T-cell (primary cell): ENCODE data around the gene OR6X1. TPM values are rescaled to one million over a fixed set of nuclear protein-coding genes. Genes with fewer than 3 reads are reported as not detected.
"Not testable (repeated sequence)": the region's sequence is repeated elsewhere in the genome, so short reads cannot be mapped to it uniquely, and the experiment has no call there.

ENCODE experiments used
- ATAC-seq, 4 experiments: fragments of 200-7000 bp in 3 of 4; fragments of 150-1000 bp in 1 of 4; cut with Tn5 transposase; replicated peaks in 1 of 4; 1 replicate in 3 of 4; 2 replicates in 1 of 4; pipeline ENCODE4 v1.10.0; 2021; ENCODE audit warnings: moderate library complexity in 3 of 4, mild to moderate bottlenecking in 2 of 4, moderate number of reproducible peaks in 1 of 4
- CTCF ChIA-PET, 2 donors: fragments of 300-600 bp; sonication (Branson Sonifier 250); formaldehyde crosslinking; loops; one replicate each; lab custom pipeline; 2022; ENCODE audit warnings: antibody characterized with exemption in 2 of 2; lab: Charles Lee
- POLR2A ChIA-PET, 2 donors: fragments of 300-600 bp; sonication (Branson Sonifier 250); formaldehyde crosslinking; loops; one replicate each; lab custom pipeline; 2022; ENCODE audit warnings: antibody characterized with exemption in 2 of 2; lab: Charles Lee
- DNase-seq, 35 experiments: peaks; one replicate each; pipeline versions ENCODE4 v3.0.0 to v3.0.0-alpha.2; 2013 to 2023
- H3K27ac ChIP-seq: one replicate; pipeline ENCODE4 v1.5.1; 2013; ENCODE audit warnings: low read length
- H3K27me3 ChIP-seq, 2 experiments: replicated peaks in 1 of 2; 1 replicate in 1 of 2; 2 replicates in 1 of 2; pipeline versions ENCODE4 v1.6.1 to v1.7.0; 2013; ENCODE audit warnings: low read length in 1 of 2, mixed read lengths in 1 of 2; ENCODE audit not compliant: control insufficient read depth in 2 of 2, insufficient read depth in 2 of 2; ENCODE audit errors: extremely low read depth in 1 of 2
- H3K36me3 ChIP-seq, 2 donors: 1 replicate in 1 of 2; 2 replicates in 1 of 2; pipeline versions ENCODE4 v1.6.1 to v1.7.0; 2013; ENCODE audit warnings: low read length in 1 of 2; ENCODE audit not compliant: control insufficient read depth in 2 of 2, insufficient read depth in 1 of 2; ENCODE audit errors: extremely low read depth in 1 of 2
- H3K4me1 ChIP-seq, 2 experiments: 1 replicate in 1 of 2; 2 replicates in 1 of 2; pipeline versions ENCODE4 v1.6.1 to v1.7.0; 2013; ENCODE audit warnings: low read length in 2 of 2, mixed read lengths in 1 of 2; ENCODE audit not compliant: insufficient read depth in 2 of 2, control insufficient read depth in 1 of 2; ENCODE audit errors: extremely low read depth in 1 of 2
- H3K4me3 ChIP-seq, 2 donors: 1 replicate in 1 of 2; 2 replicates in 1 of 2; pipeline versions ENCODE4 v1.5.1 to v1.7.0; 2013; ENCODE audit warnings: mild to moderate bottlenecking in 2 of 2, low read length in 1 of 2, moderate library complexity in 1 of 2; ENCODE audit not compliant: control insufficient read depth in 1 of 2; ENCODE audit errors: extremely low read depth in 1 of 2
- H3K9me3 ChIP-seq: 2 replicates; pipeline ENCODE4 v1.7.0; 2013
- H3K27ac Mint-ChIP-seq, 2 donors: one replicate each; pipeline ENCODE4 v1.8.0; 2020 to 2021; ENCODE audit warnings: mild to moderate bottlenecking in 2 of 2, mixed read lengths in 2 of 2
- H3K27me3 Mint-ChIP-seq, 2 donors: one replicate each; pipeline ENCODE4 v1.8.0; 2021 to 2022; ENCODE audit warnings: mixed read lengths in 2 of 2
- H3K36me3 Mint-ChIP-seq: one replicate; pipeline ENCODE4 v1.8.0; 2021; ENCODE audit warnings: mixed read lengths
- H3K4me1 Mint-ChIP-seq, 3 donors: one replicate each; pipeline ENCODE4 v1.8.0; 2020 to 2022; ENCODE audit warnings: mixed read lengths in 3 of 3, mild to moderate bottlenecking in 1 of 3
- H3K4me3 Mint-ChIP-seq, 3 donors: one replicate each; pipeline ENCODE4 v1.8.0; 2020 to 2022; ENCODE audit warnings: mild to moderate bottlenecking in 3 of 3, mixed read lengths in 3 of 3, moderate library complexity in 3 of 3
- H3K9me3 Mint-ChIP-seq, 3 donors: one replicate each; pipeline ENCODE4 v1.8.0; 2020 to 2022; ENCODE audit warnings: mixed read lengths in 3 of 3
- WGBS: methylation state at CpG from one replicate; pipeline ENCODE4 v1.1.5; 2013; ENCODE audit warnings: missing lambda C conversion rate; ENCODE audit not compliant: insufficient coverage; 5-methylcytosine and 5-hydroxymethylcytosine counted together
- total RNA-seq, 35 experiments: library from RNA in 6 of 35; stranded (reverse) in 6 of 35; fragments of 120-200 nt in 1 of 35; gene quantifications; one replicate each; pipeline versions ENCODE4 v1.2.1 to v1.2.4 and lab custom pipeline; 2013 to 2026

The OR6X1 gene
- total RNA-seq, 5 donors from 2014 or later (not counting 1 experiment from before 2014, with no cell fraction given), result not detected

DNA sequence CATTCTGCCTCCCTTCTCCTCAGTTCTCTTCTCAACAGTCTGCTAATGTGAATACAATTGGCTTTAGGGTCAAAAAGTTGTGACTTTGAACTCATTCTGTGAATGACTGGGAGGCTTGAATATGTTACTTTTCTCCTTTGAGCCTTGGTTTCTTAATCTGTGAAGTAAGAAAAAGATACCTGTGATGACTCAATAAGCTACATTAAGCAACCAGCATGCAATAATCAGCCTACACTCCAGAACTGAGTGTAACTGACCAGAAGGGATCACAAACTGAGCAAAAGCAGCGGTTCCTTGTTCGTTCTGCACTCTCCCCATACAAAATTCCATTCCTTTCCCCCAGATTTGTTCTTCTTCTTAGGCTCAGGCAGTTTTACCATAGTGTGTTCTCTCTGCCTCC lies 36.3 kb downstream of the OR6X1 start:
- Mint-ChIP-seq H3K27me3 (peaks cover 15 to 33% of the 10 kb centered on the region in 2 donors), H3K9me3 (peaks cover 0 to 2% (median 0%) of the 10 kb centered on the region in 3 donors), H3K4me1 (no peaks in the 10 kb centered on the region), H3K4me3 (no peak overlapping the region), H3K27ac (no peak overlapping the region), H3K36me3 (peaks cover 2% of the 10 kb centered on the region)
- CTCF ChIA-PET, result no interaction called here
- no CpG with 5 or more reads among the region's 2 CpGs for WGBS
- no peaks in the 10 kb centered on the region for H3K36me3 ChIP-seq
- no peak overlapping the region for H3K27ac ChIP-seq
- POLR2A ChIA-PET, result no interaction called here
- no peak for ATAC-seq
- H3K4me1 ChIP-seq, result no peaks in the 10 kb centered on the region
- H3K4me3 ChIP-seq, result no peak overlapping the region
- H3K27me3 ChIP-seq, result no peaks in the 10 kb centered on the region
- H3K9me3 ChIP-seq, result no peaks in the 10 kb centered on the region
- DNase-seq, result no peak

DNA sequence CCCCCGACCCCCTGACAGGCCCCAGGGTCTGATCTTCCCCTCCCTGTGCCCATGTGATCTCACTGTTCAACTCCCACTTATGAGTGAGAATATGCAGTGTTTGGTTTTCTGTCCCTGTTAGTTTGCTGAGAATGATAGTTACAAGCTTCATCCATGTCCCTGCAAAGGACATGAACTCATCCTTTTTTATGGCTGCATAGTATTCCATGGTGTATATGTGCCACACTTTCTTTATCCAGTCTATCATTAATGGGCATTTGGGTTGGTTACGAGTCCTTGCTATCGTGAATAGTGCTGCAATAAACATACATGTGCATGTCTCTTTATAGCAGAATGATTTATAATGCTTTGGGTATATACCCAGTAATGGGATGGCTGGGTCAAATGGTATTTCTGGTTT lies 41.7 kb downstream of the OR6X1 start:
- CTCF ChIA-PET, result interaction anchor here in 1 of 2 donors (0.6 to 2.8 kb wide), 5 partner anchors 21 to 137 kb away, joined by 3 to 19 read pairs (median 5); no protein-coding TSS in a partner anchor
- H3K9me3 ChIP-seq, H3K27ac ChIP-seq, H3K4me1 ChIP-seq, H3K27me3 ChIP-seq, H3K4me1 Mint-ChIP-seq, H3K4me3 ChIP-seq, H3K36me3 ChIP-seq, H3K36me3 Mint-ChIP-seq, DNase-seq, POLR2A ChIA-PET, H3K27ac Mint-ChIP-seq, H3K9me3 Mint-ChIP-seq, ATAC-seq, H3K4me3 Mint-ChIP-seq: not testable (repeated sequence)
- WGBS, result no CpG with 5 or more reads among the region's 3 CpGs
- peaks cover 26 to 40% of the 10 kb centered on the region in 2 donors for H3K27me3 Mint-ChIP-seq

DNA sequence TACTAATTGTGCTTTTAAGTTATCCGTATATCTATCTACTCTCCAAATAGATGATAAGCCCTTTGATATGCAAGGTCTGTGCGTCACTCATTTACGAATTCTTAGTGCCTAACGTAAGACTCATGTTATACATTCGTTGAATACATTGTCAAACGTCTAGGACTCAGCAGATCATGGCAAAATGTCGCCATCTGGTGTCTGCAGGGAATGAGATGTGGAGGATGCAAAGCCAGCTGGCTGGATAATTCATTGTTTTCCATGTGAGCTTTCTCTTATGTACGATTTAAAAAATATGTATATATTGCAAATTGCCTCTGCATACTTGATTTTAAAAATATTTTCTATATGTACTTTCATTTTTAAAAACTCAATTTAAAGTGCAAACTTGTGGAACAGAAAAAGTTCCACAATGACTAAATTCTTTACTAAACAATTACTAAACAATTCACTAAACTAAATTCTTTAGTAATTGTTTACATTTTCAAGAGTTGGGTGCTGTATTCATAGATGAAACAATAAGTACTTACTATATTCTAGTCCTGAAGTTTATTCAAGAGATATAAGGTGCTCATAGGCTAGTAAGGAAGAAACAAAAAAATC lies 46.6 kb downstream of the OR6X1 start:
- Histone ChIP-seq H3K27me3 (peaks cover 0 to 13% of the 10 kb centered on the region in 2 experiments), H3K4me3 (no peak overlapping the region), H3K36me3 (no peaks in the 10 kb centered on the region), H3K27ac (no peak overlapping the region), H3K4me1 (no peaks in the 10 kb centered on the region), H3K9me3 (no peaks in the 10 kb centered on the region)
- peaks cover 11 to 14% of the 10 kb centered on the region in 2 donors for H3K27me3 Mint-ChIP-seq
- POLR2A ChIA-PET, result interaction anchor here in 1 of 2 donors (0.6 kb wide), 1 partner anchor 972 kb away, joined by 5 read pairs; no protein-coding TSS in a partner anchor
- CTCF ChIA-PET, result interaction anchor here (0.5 to 5.3 kb wide), 19 partner anchors 9 to 376 kb away, joined by 3 to 66 read pairs (median 4); no protein-coding TSS in a partner anchor
- DNase-seq (peak; percentile 14 to 77 (median 52)), ATAC-seq (peak in 2 of 4 experiments; percentile 61 to 71)
- no peak overlapping the region for H3K27ac Mint-ChIP-seq
- peaks cover 0 to 3% (median 0%) of the 10 kb centered on the region in 3 donors for H3K4me1 Mint-ChIP-seq
- H3K36me3 Mint-ChIP-seq, result no peaks in the 10 kb centered on the region
- H3K4me3 Mint-ChIP-seq, result no peak overlapping the region
- no CpG with 5 or more reads among the region's 8 CpGs for WGBS
- H3K9me3 Mint-ChIP-seq, result no peaks in the 10 kb centered on the region

DNA sequence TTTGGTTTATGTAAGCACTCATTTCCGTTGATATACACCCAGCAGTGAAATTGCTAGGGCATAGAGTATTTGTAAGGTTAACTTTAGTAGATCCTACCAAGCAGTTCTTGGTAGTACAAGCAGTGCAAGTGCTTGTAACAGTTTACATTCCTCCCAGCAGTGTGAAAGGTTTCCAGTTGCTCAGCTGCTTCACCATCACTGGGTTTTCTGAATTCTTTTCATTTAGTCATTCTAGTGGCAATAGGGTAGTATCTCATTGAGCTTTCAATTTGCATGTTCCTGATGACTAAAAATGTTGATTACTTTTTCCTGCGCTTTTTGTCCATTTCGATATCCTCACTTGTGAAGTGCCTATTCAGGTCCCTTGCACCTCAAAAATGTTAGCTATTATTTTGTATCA lies 47.1 kb downstream of the OR6X1 start:
- Histone ChIP-seq H3K4me1 (no peaks in the 10 kb centered on the region), H3K4me3 (no peak overlapping the region), H3K27ac (no peak overlapping the region), H3K27me3 (peaks cover 0 to 13% of the 10 kb centered on the region in 2 experiments), H3K36me3 (no peaks in the 10 kb centered on the region), H3K9me3 (no peaks in the 10 kb centered on the region)
- H3K9me3 Mint-ChIP-seq, result no peaks in the 10 kb centered on the region
- no peak overlapping the region for H3K27ac Mint-ChIP-seq
- H3K4me1 Mint-ChIP-seq, result peaks cover 0 to 3% (median 0%) of the 10 kb centered on the region in 3 donors
- CTCF ChIA-PET, result interaction anchor here (0.5 to 5.3 kb wide), 17 partner anchors 9 to 376 kb away, joined by 3 to 66 read pairs (median 3); partner anchors contain the start of gene SCN3B (in 1 of the 2)
- DNase-seq (no peak), ATAC-seq (no peak)
- no peaks in the 10 kb centered on the region for H3K36me3 Mint-ChIP-seq
- peaks cover 12 to 16% of the 10 kb centered on the region in 2 donors for H3K27me3 Mint-ChIP-seq
- no peak overlapping the region for H3K4me3 Mint-ChIP-seq
- WGBS, result no CpG with 5 or more reads among the region's 3 CpGs
- POLR2A ChIA-PET, result no interaction called here

DNA sequence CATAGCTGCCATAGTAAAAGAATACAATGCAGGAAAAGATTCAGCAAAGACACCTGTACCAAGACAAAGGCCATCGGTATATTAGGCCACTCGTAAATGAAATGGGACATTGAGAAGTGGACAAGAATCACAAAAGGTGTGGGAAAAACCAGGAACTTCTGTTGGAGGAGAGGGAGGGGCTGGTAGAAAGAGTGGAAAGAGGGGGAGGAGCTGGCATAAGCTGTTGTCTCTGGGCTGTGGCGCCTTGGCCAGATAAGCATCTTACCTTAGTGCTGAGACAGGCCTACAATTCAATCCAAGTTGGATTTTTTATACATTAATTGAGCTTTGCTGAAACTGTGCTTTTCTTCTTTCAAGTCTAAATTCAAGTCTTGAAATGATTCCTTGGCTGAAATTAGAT lies 50.0 kb downstream of the OR6X1 start:
- Mint-ChIP-seq H3K27ac (no peak overlapping the region), H3K4me3 (no peak overlapping the region), H3K4me1 (peaks cover 0 to 3% (median 0%) of the 10 kb centered on the region in 3 donors), H3K27me3 (peaks cover 4 to 9% of the 10 kb centered on the region in 2 donors), H3K9me3 (no peaks in the 10 kb centered on the region), H3K36me3 (no peaks in the 10 kb centered on the region)
- DNase-seq, result no peak
- peaks cover 0 to 13% of the 10 kb centered on the region in 2 experiments for H3K27me3 ChIP-seq
- H3K27ac ChIP-seq, result no peak overlapping the region
- no peak overlapping the region for H3K4me3 ChIP-seq
- POLR2A ChIA-PET, result no interaction called here
- 100% methylated on average over 2 of the region's 3 CpGs for WGBS
- ATAC-seq, result no peak
- H3K36me3 ChIP-seq, result no peaks in the 10 kb centered on the region
- CTCF ChIA-PET, result interaction anchor here in 1 of 2 donors (5.3 kb wide), 1 partner anchor 62 kb away, joined by 66 read pairs; no protein-coding TSS in a partner anchor
- H3K9me3 ChIP-seq, result no peaks in the 10 kb centered on the region
- H3K4me1 ChIP-seq, result no peaks in the 10 kb centered on the region
